PC-3 (cell line): ENCODE results near the gene FAM83F. TPM values are rescaled to one million over a fixed set of nuclear protein-coding genes. Genes with fewer than 3 reads are reported as not detected.

Experiments
- ATAC-seq: fragments of 200-7000 bp; cut with Tn5 transposase; 2 replicates; pipeline ENCODE4 v1.9.1; 2020; ENCODE audit warnings: mild to moderate bottlenecking, moderate library complexity
- BruUV-seq: library from RNA; stranded (reverse); fragments of 400-500 nt; replicated peaks from 2 replicates; lab custom pipeline; 2021; lab: Mats Ljungman, UMichigan
- CTCF ChIA-PET: fragments of 300-600 bp; sonication (Branson Sonifier 250); formaldehyde crosslinking; loops from one replicate; lab custom pipeline; 2022; ENCODE audit warnings: antibody characterized with exemption; lab: Charles Lee
- POLR2A ChIA-PET: fragments of 300-600 bp; sonication (Branson Sonifier 250); formaldehyde crosslinking; loops from one replicate; lab custom pipeline; 2022; ENCODE audit warnings: antibody characterized with exemption; ENCODE audit not compliant: unreplicated experiment; lab: Charles Lee
- DNase-seq: peaks from one replicate; pipeline ENCODE4 v3.0.0-alpha.2; 2015
- H2AFZ ChIP-seq: fragments of 300-600 bp; sonication (generic); 2 replicates; pipeline ENCODE4 v1.6.0; 2016; ENCODE audit warnings: antibody characterized with exemption, low read length
- H3F3A ChIP-seq: fragments of 300-600 bp; sonication (generic); one replicate; pipeline ENCODE4 v1.6.0; 2017; ENCODE audit warnings: antibody characterized with exemption, low read length, control low read depth, mild to moderate bottlenecking; ENCODE audit not compliant: unreplicated experiment
- H3K27ac ChIP-seq: fragments of 300-600 bp; sonication (generic); 2 replicates; pipeline ENCODE4 v1.5.1; 2016; ENCODE audit warnings: mild to moderate bottlenecking, low read length
- H3K27me3 ChIP-seq: fragments of 300-600 bp; sonication (generic); 2 replicates; pipeline ENCODE4 v1.6.1; 2016; ENCODE audit warnings: low read length, mixed read lengths
- H3K36me3 ChIP-seq: fragments of 300-600 bp; sonication (generic); 2 replicates; pipeline ENCODE4 v1.6.1; 2016; ENCODE audit warnings: low read depth, mixed run types, low read length, mixed read lengths
- H3K4me1 ChIP-seq: fragments of 300-600 bp; sonication (generic); 2 replicates; pipeline ENCODE4 v1.5.1; 2016; ENCODE audit warnings: low read length; ENCODE audit not compliant: insufficient read depth
- H3K4me2 ChIP-seq: fragments of 300-600 bp; sonication (generic); 2 replicates; pipeline ENCODE4 v1.6.0; 2016; ENCODE audit warnings: low read length
- H3K4me3 ChIP-seq: fragments of 300-600 bp; sonication (generic); 2 replicates; pipeline ENCODE4 v1.5.1; 2016; ENCODE audit warnings: mild to moderate bottlenecking, low read length, mixed read lengths
- H3K79me2 ChIP-seq: fragments of 300-600 bp; sonication (generic); 2 replicates; pipeline ENCODE4 v1.6.1; 2017; ENCODE audit warnings: low read length, mixed read lengths
- H3K9ac ChIP-seq: fragments of 300-600 bp; sonication (generic); 2 replicates; pipeline ENCODE4 v1.6.0; 2016; ENCODE audit warnings: mild to moderate bottlenecking, low read length
- H3K9me2 ChIP-seq: fragments of 300-600 bp; sonication (generic); replicated peaks from 2 replicates; pipeline ENCODE4 v1.6.1; 2016; ENCODE audit warnings: mixed run types, low read length, mixed read lengths
- H3K9me3 ChIP-seq: fragments of 300-600 bp; sonication (generic); 2 replicates; pipeline ENCODE4 v1.6.1; 2016; ENCODE audit warnings: low read length, mixed read lengths
- H4K20me1 ChIP-seq: fragments of 300-600 bp; sonication (generic); 2 replicates; pipeline ENCODE4 v1.6.1; 2016; ENCODE audit warnings: low read length, mixed read lengths
- CTCF ChIP-seq: fragments of 300-600 bp; sonication (generic); conservative IDR thresholded peaks from 2 replicates; pipeline ENCODE4 v1.5.1; 2017; ENCODE audit warnings: antibody characterized with exemption, low read depth, mild to moderate bottlenecking, low read length
- EZH2 ChIP-seq: fragments of 300-600 bp; sonication (generic); IDR thresholded peaks from one replicate; pipeline ENCODE4 v1.6.1; 2017; ENCODE audit warnings: antibody characterized with exemption, mild to moderate bottlenecking, low read length; ENCODE audit not compliant: unreplicated experiment
- EZH2phosphoT487 ChIP-seq: fragments of 300-600 bp; sonication (generic); IDR thresholded peaks from 2 replicates; pipeline ENCODE4 v1.6.1; 2018; ENCODE audit warnings: mild to moderate bottlenecking, antibody characterized with exemption, low read length, borderline replicate concordance
- intact Hi-C: fragments of 100-400 bp; cut with micrococcal nuclease; formaldehyde crosslinking; loops from 2 replicates; pipeline ENCODE4 v1.9.0; 2023
- total RNA-seq: library from RNA; depleted of rRNA; stranded (reverse); fragments of >200 nt; gene quantifications from 2 replicates; pipeline ENCODE4 v1.2.3, GENCODE V29; 2014

FAM83F gene
- total RNA-seq, 1 experiment from 2014 or later, result 5.5 TPM

- Histone ChIP-seq H3K79me2 (0 out of 2 replicates have a peak, but pooled peaks cover 13% of the 10 kb centered on the region), H4K20me1 (no peaks in the 10 kb centered on the region), H3K9me3 (no peaks in the 10 kb centered on the region), H3K9me2 (no peaks in the 10 kb centered on the region), H3K4me3 (no peak overlapping the region; the same call in 1 of the 2 replicates), H3K27me3 (no peaks in the 10 kb centered on the region), H3K4me1 (peaks cover 24% of the 10 kb centered on the region), H2AFZ (0 out of 2 replicates have a peak overlapping the region, but pooled peaks have one; percentile 88), H3K9ac (no peak overlapping the region), H3K27ac (no peak overlapping the region), H3K36me3 (no peaks in the 10 kb centered on the region), H3K4me2 (peak overlapping the region; percentile 84), H3F3A (no peaks in the 10 kb centered on the region)
- no TSS peak for BruUV-seq
- intact Hi-C loops, result loop anchor here (5.0 to 10.0 kb wide), 2 partner anchors 132 to 511 kb away; partner anchors contain the start of genes RPS19BP1 and TNRC6B
- POLR2A ChIA-PET, result no interaction called here
- ATAC-seq (no peak), DNase-seq (peak; percentile 23)
- CTCF ChIA-PET, result no interaction called here
- TF ChIP-seq EZH2phosphoT487 (no peak), CTCF (no peak), EZH2 (no peak)
Observed at GRCh38 chr22:40043081-40043480, 48.3 kb downstream of the FAM83F start.

- CTCF ChIA-PET, result no interaction called here
- H3K9me3 ChIP-seq, result no peaks in the 10 kb centered on the region
- H3K9ac ChIP-seq, result peak overlapping the region; percentile 55
- H3K4me1 ChIP-seq, result peaks cover 24% of the 10 kb centered on the region
- H2AFZ ChIP-seq, result peak overlapping the region; percentile 88
- ATAC-seq (no peak), DNase-seq (no peak)
- peak overlapping the region; percentile 61 for H3K27ac ChIP-seq
- H3K4me2 ChIP-seq, result peak overlapping the region; percentile 84
- BruUV-seq, result no TSS peak
- no peaks in the 10 kb centered on the region for H4K20me1 ChIP-seq
- intact Hi-C loops, result loop anchor here (2.0 to 10.0 kb wide), 3 partner anchors 131 to 511 kb away; partner anchors contain the start of genes ADSL, RPS19BP1 and TNRC6B
- H3K36me3 ChIP-seq, result no peaks in the 10 kb centered on the region
- H3K4me3 ChIP-seq, result peak overlapping the region; percentile 72
- POLR2A ChIA-PET, result interaction anchor here (0.6 to 1.3 kb wide), 4 partner anchors 27 to 1251 kb away, joined by 3 to 7 read pairs (median 4); partner anchors contain the start of genes ADSL and TNRC6B
- H3K27me3 ChIP-seq, result no peaks in the 10 kb centered on the region
- no peaks in the 10 kb centered on the region for H3K9me2 ChIP-seq
- TF ChIP-seq EZH2phosphoT487, result no peak
- no peak for TF ChIP-seq EZH2
- TF ChIP-seq CTCF, result no peak
- H3F3A ChIP-seq, result no peaks in the 10 kb centered on the region
- 0 out of 2 replicates have a peak, but pooled peaks cover 14% of the 10 kb centered on the region for H3K79me2 ChIP-seq
Observed at GRCh38 chr22:40043793-40044101, 49.0 kb downstream of the FAM83F start.
